Spleen (tissue), 7 donors: ENCODE measurements around the gene WNT7A.
"Not testable (repeated sequence)": the region's sequence is repeated elsewhere in the genome, so short reads cannot be mapped to it uniquely, and the experiment has no call there.

Experiments used
- CTCF ChIP-seq, 11 experiments: fragments of 200-600 bp in 7 of 11; fragments of 450-650 bp in 4 of 11; sonication (generic) in 4 of 11; IDR thresholded peaks in 8 of 11; conservative IDR thresholded peaks in 3 of 11; 1 replicate in 7 of 11; 2 replicates in 4 of 11; pipeline versions ENCODE4 v1.4.0 to v1.8.0; 2016 to 2021; ENCODE audit warnings: antibody characterized with exemption in 11 of 11, inconsistent platforms in 4 of 11, mild to moderate bottlenecking in 1 of 11
- POLR2A ChIP-seq, 3 donors: fragments of 450-650 bp; IDR thresholded peaks; one replicate each; pipeline ENCODE4 v1.5.1; 2017; ENCODE audit warnings: antibody characterized with exemption in 3 of 3, mild to moderate bottlenecking in 1 of 3
- POLR2AphosphoS5 ChIP-seq, 3 donors: sonication (generic); formaldehyde crosslinking; IDR thresholded peaks; one replicate each; pipeline ENCODE4 v1.5.1; 2017; ENCODE audit warnings: antibody characterized with exemption in 3 of 3
- donor health status: DM: no; HTN: no; CAD: no; lungs with moderate emphysema.
- donor health status: DM: no; HTN: no; CAD: no.
- donor health status: DM: no; HTN: no; CAD: no.

- TF ChIP-seq CTCF (IDR thresholded peaks at IDR 0.05 in 8 of 11, conservative IDR thresholded peaks at IDR 0.05 in 3 of 11); POLR2A (IDR thresholded peaks at IDR 0.05); POLR2AphosphoS5 (IDR thresholded peaks at IDR 0.05): not testable (repeated sequence)
These were observed 48.9 kb upstream of the WNT7A start for GRCh38 chr3:13928741-13929140.
